Erythroblast (primary cell): ENCODE results near the gene RBM22.

Experiments used
- GATA1 ChIP-seq: IDR thresholded peaks from 2 replicates; pipeline ENCODE4 v1.6.1; 2011; ENCODE audit warnings: low read depth, mild to moderate bottlenecking, control low read depth, low read length, moderate library complexity
- POLR2A ChIP-seq: IDR thresholded peaks from 2 replicates; pipeline ENCODE4 v1.6.1; 2011; ENCODE audit warnings: mild to moderate bottlenecking, low read length

- no peak for TF ChIP-seq POLR2A
- no peak for TF ChIP-seq GATA1
These were observed 9.3 kb upstream of the RBM22 start for GRCh38 chr5:150710165-150710564.
